UCSD-AML1 (cell line): ENCODE results near the gene INPP5E.

Experiments used
- DNase-seq: peaks from one replicate; lab custom pipeline; 2025; ENCODE audit not compliant: unreplicated experiment; lab: John Stamatoyannopoulos, UW

The INPP5E gene

GRCh38 chr9:136448655-136449054, 9.0 kb upstream of the INPP5E start:
- DNase-seq = no peak

- no peak for DNase-seq
Measured at GRCh38 chr9:136447173-136447778, 7.6 kb upstream of the INPP5E start.

DNA sequence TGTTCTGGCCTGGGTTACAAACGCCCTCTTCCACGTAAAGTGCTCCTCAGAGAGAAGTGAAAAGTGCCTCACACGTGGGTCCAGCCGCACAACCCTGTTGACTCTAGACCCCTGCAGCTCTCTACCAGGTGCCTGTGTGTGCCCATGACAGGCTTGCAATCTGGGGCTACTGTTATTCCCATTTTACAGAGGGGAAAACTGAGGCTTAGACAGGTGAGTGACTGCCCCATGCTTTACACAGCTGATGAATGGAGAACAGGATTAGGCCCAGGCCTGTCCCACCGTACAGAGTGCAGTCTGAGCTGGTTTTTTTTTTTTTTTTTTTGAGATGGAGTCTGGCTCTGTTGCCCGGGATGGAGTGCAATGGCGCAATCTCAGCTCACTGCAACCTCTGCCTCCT, 6.2 kb upstream of the INPP5E start:
- no peak for DNase-seq

DNA sequence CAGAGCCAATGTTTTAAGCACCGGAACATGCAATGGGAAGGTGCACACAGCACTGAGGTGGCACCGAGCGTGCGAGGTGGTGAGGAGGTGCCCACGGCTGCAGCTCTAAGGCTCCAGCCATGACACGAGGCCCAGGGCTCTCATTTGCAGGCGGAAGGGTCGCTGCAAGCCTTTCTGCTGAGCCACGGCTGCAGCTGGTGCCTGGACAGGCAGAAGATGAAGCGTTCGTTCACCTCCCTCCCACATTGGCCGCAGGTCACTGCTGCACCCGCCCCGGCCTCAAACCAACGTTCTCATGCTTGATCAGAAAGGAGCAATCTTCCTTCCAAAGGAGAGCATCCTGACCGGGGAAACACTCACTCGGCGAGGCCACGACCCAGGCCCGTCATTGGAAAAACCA, 4.5 kb upstream of the INPP5E start:
- DNase-seq = no peak

GRCh38 chr9:136443687-136444086, 4.0 kb upstream of the INPP5E start:
- DNase-seq = no peak

- no peak for DNase-seq
Measured at GRCh38 chr9:136443087-136443486, 3.4 kb upstream of the INPP5E start.

DNA sequence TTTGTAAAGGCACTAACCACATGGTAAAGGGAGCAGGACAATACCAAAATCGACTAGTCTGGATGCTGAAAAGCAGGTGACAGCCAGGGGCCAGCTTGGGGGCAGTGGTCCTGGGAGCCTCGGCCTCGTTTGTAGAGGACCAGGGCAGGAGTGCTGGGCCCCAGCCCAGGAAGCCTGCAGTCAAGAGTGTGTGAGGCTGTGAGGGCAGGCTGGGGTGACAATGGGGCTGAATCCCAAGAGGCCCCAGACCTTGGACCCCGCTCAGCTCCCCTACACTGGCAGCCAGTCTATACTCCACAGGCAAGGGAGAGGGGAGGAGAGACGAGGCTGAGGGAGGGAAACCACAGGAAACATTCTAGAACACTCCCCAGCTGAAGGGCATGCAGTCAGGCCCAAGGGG, 2.6 kb upstream of the INPP5E start:
- no peak for DNase-seq

- no peak for DNase-seq
Measured at GRCh38 chr9:136441681-136442245, 2.1 kb upstream of the INPP5E start.

DNA sequence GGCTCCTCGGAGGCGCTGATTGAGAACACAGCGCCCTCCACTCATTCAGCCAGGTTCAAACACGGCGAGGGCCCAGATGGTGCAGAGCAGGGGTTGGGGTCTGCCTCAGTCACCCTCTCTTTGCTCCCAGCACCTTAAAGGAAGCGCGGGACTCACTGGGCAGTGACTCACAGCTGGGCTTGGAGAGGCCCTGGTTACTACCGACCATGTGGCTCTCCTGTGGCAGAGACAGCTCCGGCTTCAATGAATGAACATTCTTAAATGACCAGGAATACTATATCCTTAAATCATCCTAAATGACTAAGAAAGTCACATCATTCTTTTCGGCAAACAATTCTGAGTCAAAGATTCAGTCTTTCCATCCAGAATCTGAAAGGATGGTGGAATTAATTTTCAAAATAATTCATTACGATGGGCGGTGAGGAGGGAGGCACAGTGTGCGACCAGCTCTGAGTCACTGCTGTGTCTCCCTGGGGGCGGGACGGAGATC, 1.6 kb upstream of the INPP5E start:
- DNase-seq = no peak

GRCh38 chr9:136438548-136439480, 831 bp downstream of the INPP5E start:
- DNase-seq = peak; percentile 28

DNA sequence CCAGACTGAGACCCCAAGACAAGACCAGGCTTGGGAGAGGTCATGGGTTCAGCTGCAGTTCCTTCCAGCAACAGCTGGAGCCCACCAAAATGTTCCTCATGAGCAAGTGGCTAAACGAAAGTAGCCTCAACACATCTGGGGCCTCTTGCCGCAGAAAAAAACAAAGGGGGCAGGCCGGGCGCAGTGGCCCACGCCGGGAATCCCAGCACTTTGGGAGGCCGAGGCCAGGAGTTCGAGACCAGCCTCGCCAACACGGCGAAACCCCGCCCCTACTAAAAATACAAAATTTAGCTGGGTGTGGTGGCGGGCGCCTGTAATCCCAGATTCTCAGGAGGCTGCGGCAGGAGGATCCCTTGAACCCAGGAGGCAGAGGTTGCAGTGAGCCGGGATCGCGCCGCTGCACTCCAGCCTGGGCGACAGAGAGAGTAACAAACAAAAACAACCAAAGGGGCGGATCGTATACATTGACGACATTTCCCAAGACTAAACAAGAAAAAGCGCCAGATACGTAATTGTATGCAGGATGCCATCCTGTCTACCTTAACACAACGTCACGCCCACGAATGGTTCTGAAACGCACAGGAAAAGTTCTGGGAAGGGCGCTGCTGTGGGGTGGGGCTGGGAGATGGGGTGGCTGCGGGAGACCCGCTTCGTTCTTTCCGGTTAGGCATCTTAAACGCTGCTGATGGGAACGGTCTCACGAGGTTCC, 1.7 kb downstream of the INPP5E start:
- DNase-seq = no peak

DNA sequence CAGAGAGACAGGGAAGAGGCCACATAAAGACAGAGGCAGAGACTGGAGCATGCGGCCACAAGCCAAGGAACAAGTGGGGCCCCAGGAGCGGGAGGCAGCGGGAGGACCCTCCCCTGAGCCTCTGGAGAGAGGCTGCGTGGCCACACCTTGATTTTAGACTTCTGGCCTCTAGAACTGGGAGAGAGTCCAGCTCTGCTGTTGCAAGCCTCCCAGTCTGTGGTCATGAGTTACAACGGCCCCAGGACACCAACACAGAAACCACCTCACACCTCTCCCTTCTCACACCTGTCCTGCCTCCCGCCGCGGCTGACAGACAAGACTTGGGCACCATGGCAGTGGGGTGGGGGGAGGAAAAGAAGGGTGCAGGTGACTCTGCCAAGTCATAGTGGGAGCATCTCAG, 2.2 kb downstream of the INPP5E start:
- DNase-seq = no peak

DNA sequence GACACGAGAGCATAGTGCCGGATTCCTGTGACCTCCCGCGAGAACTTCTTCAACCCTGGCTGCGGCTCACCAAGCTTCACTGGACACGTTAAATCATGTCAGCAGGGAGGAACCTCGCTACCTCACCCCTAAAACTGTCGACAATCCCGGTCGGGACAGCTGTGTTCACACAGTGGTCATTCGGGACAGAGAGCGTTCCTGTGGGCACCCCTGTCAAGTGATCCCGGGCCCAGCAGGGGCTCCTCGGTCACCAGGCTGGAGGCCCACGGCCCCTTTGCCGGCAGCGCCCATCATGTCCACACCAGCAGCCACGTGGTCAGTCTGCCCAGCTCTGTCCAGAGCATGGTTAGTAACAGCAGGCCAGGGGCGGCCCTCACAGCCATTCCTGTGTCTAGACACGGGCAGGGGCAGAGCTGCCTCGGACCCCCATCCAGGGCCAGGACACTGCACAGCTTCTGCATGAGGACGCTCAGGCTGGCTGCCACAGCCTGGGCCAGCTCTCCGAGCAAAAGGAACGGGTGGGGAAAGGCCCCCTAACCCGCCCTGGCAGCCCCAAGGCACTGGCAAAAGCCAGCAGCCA, 3.5 kb downstream of the INPP5E start:
- no peak for DNase-seq

GRCh38 chr9:136434580-136435169, 5.0 kb downstream of the INPP5E start:
- no peak for DNase-seq

DNA sequence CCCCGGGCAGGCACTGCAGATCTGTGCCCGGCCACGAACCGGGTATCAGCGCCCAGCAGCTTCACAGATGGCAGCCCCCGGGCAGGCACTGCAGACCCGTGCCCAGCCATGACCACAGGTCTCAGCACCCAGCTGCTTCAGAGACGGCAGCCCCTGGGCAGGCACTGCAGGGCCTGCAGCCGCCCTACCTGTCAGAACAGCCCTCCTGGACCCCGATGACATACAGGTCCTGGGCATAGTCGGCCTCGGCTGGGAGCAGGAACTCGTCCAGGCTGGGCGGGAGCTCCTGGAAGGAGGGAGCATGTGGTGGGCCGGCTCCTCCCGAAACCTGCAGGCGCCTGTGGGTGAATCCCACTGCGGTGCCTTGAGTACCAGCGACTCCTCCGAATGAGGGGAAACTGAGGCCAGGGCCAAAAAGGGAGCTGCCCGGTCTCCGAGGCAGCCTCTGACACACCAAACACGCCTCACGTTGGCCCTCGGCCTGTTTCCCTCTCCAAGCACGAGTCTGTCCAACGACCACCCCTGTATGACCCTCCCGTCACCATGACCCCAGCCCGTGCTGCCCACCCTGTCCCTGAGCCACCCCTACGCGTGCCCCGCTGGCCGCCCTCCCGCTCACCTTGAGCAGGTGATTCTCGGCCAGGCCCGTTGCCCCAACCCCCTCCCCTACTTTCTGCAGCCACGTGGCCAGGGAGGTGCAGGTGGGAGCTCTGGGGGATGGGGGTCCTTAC, 5.6 kb downstream of the INPP5E start:
- DNase-seq = no peak

GRCh38 chr9:136433043-136433715, 6.5 kb downstream of the INPP5E start:
- no peak for DNase-seq

- no peak for DNase-seq
Measured at GRCh38 chr9:136432591-136432990, 7.1 kb downstream of the INPP5E start.

DNA sequence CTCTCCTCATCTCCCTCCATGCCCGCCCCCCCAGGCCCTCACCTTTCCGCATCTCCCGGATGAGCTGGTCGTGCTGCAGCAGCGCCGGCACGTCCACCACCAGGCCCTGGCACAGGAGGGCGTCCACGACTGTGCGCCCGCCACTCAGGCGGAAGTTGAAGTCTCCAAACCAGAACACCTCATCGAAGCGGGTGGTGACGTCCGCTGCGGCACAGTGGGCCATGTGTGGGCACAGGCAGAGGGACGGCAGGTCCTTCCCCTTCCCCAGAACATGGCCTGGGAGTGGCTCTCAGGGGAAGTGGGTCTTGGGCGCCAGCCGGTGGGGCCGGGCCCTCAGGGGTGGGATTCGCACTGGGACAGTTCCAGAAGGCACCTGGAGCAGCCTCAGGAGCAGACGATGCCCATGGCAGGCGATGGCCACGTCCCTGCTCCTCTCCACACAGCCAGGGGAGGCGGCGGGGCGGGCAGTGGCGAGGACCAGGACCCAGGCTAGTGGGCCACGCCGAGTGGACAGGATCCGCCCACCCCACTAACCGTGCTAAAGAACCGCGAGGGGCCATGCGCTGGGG, 7.8 kb downstream of the INPP5E start:
- DNase-seq = no peak

DNA sequence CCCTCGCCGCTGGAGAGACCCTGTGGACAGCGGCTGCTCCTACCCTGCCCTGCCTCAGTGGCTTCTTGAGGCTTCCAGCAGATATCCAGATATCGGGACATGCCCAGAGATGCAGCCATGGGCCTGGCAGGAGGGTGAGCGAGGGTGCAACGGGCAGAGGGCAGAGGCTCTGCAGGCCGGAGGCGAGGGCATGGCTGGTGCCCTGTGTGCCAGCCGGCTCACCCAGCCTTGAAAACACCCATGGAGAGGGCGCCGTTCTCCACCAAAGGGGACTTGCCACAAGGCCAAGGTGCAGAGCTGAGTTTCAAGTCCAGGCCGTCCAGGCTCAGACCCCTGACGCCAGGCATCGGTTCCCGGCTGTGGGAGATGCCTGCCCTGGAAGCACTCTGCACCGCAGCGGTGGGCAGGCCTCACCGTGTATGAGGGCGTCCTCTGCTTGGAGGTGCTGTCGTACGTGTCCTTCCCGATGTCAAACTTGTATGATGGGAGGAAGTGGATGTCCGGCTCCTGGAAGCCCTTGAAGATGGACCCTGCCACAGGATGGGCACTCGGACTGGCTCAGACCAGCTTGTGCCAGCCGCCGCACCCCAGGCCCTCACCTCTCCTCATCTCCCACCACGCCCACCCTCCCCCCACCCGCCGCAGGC, 8.9 kb downstream of the INPP5E start:
- DNase-seq = no peak
